K562 (cell line): Measurements from ENCODE around the gene NUFIP1. TPM values are rescaled to one million over a fixed set of nuclear protein-coding genes. Genes with fewer than 3 reads are reported as not detected.

ENCODE experiments used
- BCOR ChIP-seq: fragments of 450-650 bp; IDR thresholded peaks from 2 replicates; pipeline ENCODE4 v1.6.1; 2016
- CHCHD3 ChIP-seq: fragments of 250-450 bp; sonication (Bioruptor Pico); IDR thresholded peaks from 2 replicates; pipeline ENCODE4 v2.1.2; 2022; ENCODE audit warnings: mild to moderate bottlenecking
- CREBBP ChIP-seq: IDR thresholded peaks from one replicate; pipeline ENCODE4 v1.6.1; 2012; ENCODE audit warnings: low read depth, mild to moderate bottlenecking, control low read depth, inconsistent platforms, low read length
- ELK3 ChIP-seq: fragments of 450-650 bp; formaldehyde crosslinking; IDR thresholded peaks from 2 replicates; pipeline ENCODE4 v1.4.0; 2020; ENCODE audit warnings: mild to moderate bottlenecking
- FOXK1 ChIP-seq: sonication (generic); formaldehyde crosslinking; IDR thresholded peaks from 2 replicates; pipeline ENCODE4 v1.8.0; 2022; ENCODE audit warnings: missing genetic modification reagents, mild to moderate bottlenecking, borderline replicate concordance
- HSF4 ChIP-seq: fragments of 250-450 bp; sonication (Bioruptor Pico); IDR thresholded peaks from 2 replicates; pipeline ENCODE4 v2.1.2; 2022; ENCODE audit warnings: mild to moderate bottlenecking, moderate library complexity, borderline replicate concordance
- KDM4B ChIP-seq, 2 experiments: fragments of 450-650 bp in 1 of 2; sonication (generic) in 1 of 2; IDR thresholded peaks; 2 replicates each; pipeline ENCODE4 v1.6.1; 2016 to 2017; ENCODE audit warnings: borderline replicate concordance in 2 of 2, antibody characterized with exemption in 1 of 2, low read depth in 1 of 2, mild to moderate bottlenecking in 1 of 2
- L3MBTL2 ChIP-seq: fragments of 450-650 bp; IDR thresholded peaks from 2 replicates; pipeline ENCODE4 v1.6.1; 2016; ENCODE audit warnings: mild to moderate bottlenecking, moderate library complexity
- NELFE ChIP-seq: IDR thresholded peaks from 2 replicates; pipeline ENCODE4 v1.6.1; 2011; ENCODE audit warnings: mild to moderate bottlenecking; ENCODE audit not compliant: insufficient read depth, insufficient read length
- RBM22 ChIP-seq: fragments of 200-400 bp; formaldehyde crosslinking; IDR thresholded peaks from 2 replicates; pipeline ENCODE4 v1.6.1; 2018; ENCODE audit warnings: low read length, low read depth; ENCODE audit not compliant: poor library complexity, severe bottlenecking
- RFX5 ChIP-seq: IDR thresholded peaks from 2 replicates; pipeline ENCODE4 v1.6.1; 2011; ENCODE audit warnings: low read depth, mild to moderate bottlenecking, improper control_type of control experiment, low read length
- RFX7 ChIP-seq: fragments of 250-450 bp; sonication (Bioruptor Pico); IDR thresholded peaks from 2 replicates; pipeline ENCODE4 v1.5.1; 2021; ENCODE audit warnings: mild to moderate bottlenecking
- SP2 ChIP-seq: IDR thresholded peaks from 2 replicates; pipeline ENCODE4 v1.6.1; 2011; ENCODE audit warnings: mild to moderate bottlenecking, low read depth, low read length, moderate library complexity; ENCODE audit not compliant: poor library complexity, severe bottlenecking; ENCODE audit errors: extremely low read depth
- TEAD4 ChIP-seq, 2 experiments: sonication (generic) in 1 of 2; formaldehyde crosslinking in 1 of 2; IDR thresholded peaks; 2 replicates each; pipeline versions ENCODE4 v1.6.1 to v1.8.0; 2012 to 2022; ENCODE audit warnings: borderline replicate concordance in 1 of 2, inconsistent platforms in 1 of 2, low read length in 1 of 2, mild to moderate bottlenecking in 1 of 2, missing genetic modification reagents in 1 of 2
- XRCC5 ChIP-seq: fragments of 200-400 bp; formaldehyde crosslinking; IDR thresholded peaks from 2 replicates; pipeline ENCODE4 v1.6.1; 2017; ENCODE audit warnings: low read depth, mild to moderate bottlenecking, low read length
- ZNF133 ChIP-seq: fragments of 250-450 bp; sonication (Bioruptor Pico); IDR thresholded peaks from 2 replicates; pipeline ENCODE4 v1.4.0; 2020; ENCODE audit warnings: mild to moderate bottlenecking
- ZNF23 ChIP-seq: fragments of 250-450 bp; sonication (Bioruptor Pico); IDR thresholded peaks from 2 replicates; pipeline ENCODE4 v1.4.0; 2020; ENCODE audit warnings: mild to moderate bottlenecking
- ZNF3 ChIP-seq: fragments of 250-450 bp; sonication (Bioruptor Pico); IDR thresholded peaks from 2 replicates; pipeline ENCODE4 v1.5.0; 2021; ENCODE audit warnings: mild to moderate bottlenecking, moderate library complexity
- ZNF407 ChIP-seq: fragments of 450-650 bp; IDR thresholded peaks from 2 replicates; pipeline ENCODE4 v1.6.1; 2016; ENCODE audit warnings: low read depth
- ZNF57 ChIP-seq: fragments of 450-650 bp; formaldehyde crosslinking; IDR thresholded peaks from 2 replicates; pipeline ENCODE4 v1.4.0; 2020; ENCODE audit warnings: mild to moderate bottlenecking, moderate library complexity
- polyA plus RNA-seq, 8 experiments: library from polyadenylated mRNA; depleted of rRNA in 4 of 8; stranded (reverse) in 5 of 8; unstranded in 3 of 8; fragments of >200 nt; fragmentation: Nextera tagmentation in 2 of 8; fragmentation: Illumina TruSeq in 1 of 8; extraction: Ambion mirVana in 2 of 8; extraction: Trizol in 1 of 8; gene quantifications; 2 replicates each; pipeline versions ENCODE4 v1.2.1 to v1.2.3, GENCODE V29; 2011 to 2014; ENCODE audit warnings: inconsistent platforms in 1 of 8, missing spikeins in 1 of 8
- total RNA-seq, 7 experiments: library from RNA; depleted of rRNA in 6 of 7; stranded (reverse); fragments of >200 nt in 6 of 7; fragmentation: Illumina TruSeq in 2 of 7; extraction: Trizol in 2 of 7; gene quantifications; 2 replicates each; pipeline versions ENCODE4 v1.2.1 to v1.2.3, GENCODE V29; 2011 to 2021; ENCODE audit warnings: low replicate concordance in 1 of 7

Gene NUFIP1
- total and polyA plus RNA-seq, 9 of the 15 experiments (the other 6 are each of a cell fraction or from before 2014, with no cell fraction given) = 2.6 to 9.7 (median 4.1) TPM

- TF ChIP-seq ZNF407 (peak; percentile 76; the same call in 1 of the 2 replicates), ELK3 (no peak), KDM4B (IDR thresholded peaks at IDR 0.05; ENCODE audit: borderline replicate concordance in 2 of 2, low read depth in 1 of 2) (no peak), ZNF57 (CRISPR knock-in tag) (no peak), RBM22 (no peak), NELFE (no peak), FOXK1 (CRISPR knock-in tag) (no peak), HSF4 (no peak), TEAD4 (IDR thresholded peaks at IDR 0.05; ENCODE audit: low read length) (peak; percentile 57; the same call in 1 of the 2 replicates), TEAD4 (CRISPR knock-in tag; IDR thresholded peaks at IDR 0.05; ENCODE audit: borderline replicate concordance) (no peak; the same call in 1 of the 2 replicates), L3MBTL2 (peak; percentile 97), RFX7 (CRISPR knock-in tag) (no peak), CREBBP (no peak), RFX5 (peak; percentile 71; the same call in 1 of the 2 replicates), XRCC5 (0 out of 2 replicates have a peak, but pooled peaks have one; percentile 50), ZNF3 (CRISPR knock-in tag) (no peak), CHCHD3 (CRISPR knock-in tag) (no peak), ZNF133 (CRISPR knock-in tag) (no peak), ZNF23 (CRISPR knock-in tag) (no peak), BCOR (no peak), SP2 (no peak)
Measured at GRCh38 chr13:44917589-44918325, 71.5 kb downstream of the NUFIP1 start (continued).
